Measurements from ENCODE around the gene CHD2. TPM values are rescaled to one million over a fixed set of nuclear protein-coding genes. Genes with fewer than 3 reads are reported as not detected.
A peak's percentile ranks its signal among the peaks of the same experiment; 100 is the strongest.

Gene CHD2
- total RNA-seq, 1 experiment from 2014 or later, result 63.3 TPM

- Mint-ChIP-seq H3K9me3 (no peaks in the 10 kb centered on the region), H3K27me3 (ENCODE audit: low read depth) (no peaks in the 10 kb centered on the region), H3K27ac (peak overlapping the region in 1 of 3 experiments; percentile 62; a peak in 1 of 7 replicates), H3K4me1 (peaks cover 85 to 88% of the 10 kb centered on the region in 2 experiments), H3K4me3 (no peak overlapping the region; a peak in 1 of 5 replicates), H3K36me3 (ENCODE audit: insufficient read depth in 1 of 3, low read depth in 3 of 3) (peaks cover 15 to 43% (median 38%) of the 10 kb centered on the region in 3 experiments)
- Histone ChIP-seq H3K79me2 (ENCODE audit: insufficient read depth, low read length) (peaks cover 57% of the 10 kb centered on the region), H3K14ac (ENCODE audit: insufficient read depth, low read length) (no peak overlapping the region), H3K23me2 (ENCODE audit: insufficient read length, low read depth, low read length, poor library complexity, severe bottlenecking) (peaks cover 4% of the 10 kb centered on the region), H3K4me1 (ENCODE audit: insufficient read depth, low read length) (peaks cover 2% of the 10 kb centered on the region; the same call in 1 of the 2 replicates), H3K27me3 (ENCODE audit: insufficient read depth, low read length) (no peaks in the 10 kb centered on the region), H2AK5ac (ENCODE audit: insufficient read length, low read length) (no peak overlapping the region), H3K4ac (ENCODE audit: low read depth, low read length) (no peak overlapping the region), H2BK5ac (ENCODE audit: insufficient read length, low read length) (no peak overlapping the region), H2BK12ac (ENCODE audit: insufficient read length, low read depth, low read length) (no peak overlapping the region), H3K79me1 (ENCODE audit: insufficient read depth, low read depth, low read length, poor library complexity, severe bottlenecking) (peaks cover 3% of the 10 kb centered on the region), H3T11ph (ENCODE audit: low read length) (no peak overlapping the region), H3K9me3 (ENCODE audit: control insufficient read depth, low read depth, low read length) (no peaks in the 10 kb centered on the region), H3K27ac (ENCODE audit: insufficient read length, low read depth, low read length) (no peak overlapping the region), H2BK15ac (ENCODE audit: low read depth, low read length) (no peak overlapping the region), H2AFZ (ENCODE audit: low read length) (no peak overlapping the region), H3K56ac (ENCODE audit: insufficient read length, low read depth, low read length) (no peak overlapping the region), H3K4me2 (ENCODE audit: insufficient read depth, insufficient read length, low read length) (no peak overlapping the region), H3K18ac (ENCODE audit: insufficient read length, low read depth, low read length) (no peak overlapping the region), H3K9ac (ENCODE audit: extremely low read depth, insufficient read length, low read length) (no peak overlapping the region), H2BK120ac (ENCODE audit: low read depth, low read length, poor library complexity, severe bottlenecking) (no peak overlapping the region), H2BK20ac (ENCODE audit: low read depth, low read length, poor library complexity, severe bottlenecking) (no peak overlapping the region), H4K8ac (replicated peaks; ENCODE audit: insufficient read length, low read depth, low read length) (no peak overlapping the region), H4K91ac (ENCODE audit: insufficient read length, low read depth, low read length) (no peak overlapping the region), H4K20me1 (ENCODE audit: control insufficient read depth, insufficient read depth, insufficient read length) (no peaks in the 10 kb centered on the region), H3K23ac (ENCODE audit: insufficient read length, low read depth, low read length) (no peak overlapping the region), H4K5ac (ENCODE audit: insufficient read length, low read depth, low read length) (no peak overlapping the region)
- WGBS (ENCODE audit: extremely low coverage, insufficient read length, low lambda C conversion rate), result no CpG with 5 or more reads among the region's 7 CpGs
- TF ChIP-seq CTCF (conservative IDR thresholded peaks at IDR 0.05), result no peak
- no peak for DNase-seq
Observed at GRCh38 chr15:92909136-92909781, 9.1 kb downstream of the CHD2 start.

Measured in H9 (cell line).